Panc1 (cell line): ENCODE measurements around the gene COL4A2. TPM values are rescaled to one million over a fixed set of nuclear protein-coding genes. Genes with fewer than 3 reads are reported as not detected.

Experiments used
- ATAC-seq: fragments of 200-7000 bp; cut with Tn5 transposase; 2 replicates; pipeline ENCODE4 v1.9.1; 2020; ENCODE audit warnings: mild to moderate bottlenecking, moderate library complexity
- BruUV-seq: library from RNA; stranded (reverse); fragments of 400-500 nt; replicated peaks from 2 replicates; lab custom pipeline; 2021; lab: Mats Ljungman, UMichigan
- CTCF ChIA-PET: fragments of 300-600 bp; sonication (Branson Sonifier 250); formaldehyde crosslinking; loops from one replicate; lab custom pipeline; 2022; ENCODE audit warnings: antibody characterized with exemption; lab: Charles Lee
- POLR2A ChIA-PET: fragments of 300-600 bp; sonication (Branson Sonifier 250); formaldehyde crosslinking; loops from one replicate; lab custom pipeline; 2022; ENCODE audit warnings: antibody characterized with exemption; lab: Charles Lee
- DNase-seq: peaks from one replicate; pipeline ENCODE4 v3.0.0-alpha.2; 2010; ENCODE audit warnings: low read depth, low spot score
- H3K27ac ChIP-seq: 2 replicates; pipeline ENCODE4 v1.5.1; 2011; ENCODE audit warnings: mild to moderate bottlenecking, low read length, inconsistent platforms
- H3K27me3 ChIP-seq: fragments of 200-500 bp; sonication (Bioruptor generic); 2 replicates; pipeline ENCODE4 v1.6.0; 2014; ENCODE audit warnings: low read length, inconsistent platforms; ENCODE audit not compliant: control insufficient read depth, insufficient read depth
- H3K36me3 ChIP-seq: fragments of 200-500 bp; sonication (Bioruptor generic); 2 replicates; pipeline ENCODE4 v1.5.1; 2014; ENCODE audit warnings: inconsistent platforms, mild to moderate bottlenecking, low read length, moderate library complexity; ENCODE audit not compliant: control insufficient read depth, insufficient read depth
- H3K4me1 ChIP-seq: 2 replicates; pipeline ENCODE4 v1.5.1; 2011; ENCODE audit warnings: inconsistent platforms, mild to moderate bottlenecking, low read length, moderate library complexity; ENCODE audit not compliant: control insufficient read depth, insufficient read depth
- H3K4me3 ChIP-seq, 2 experiments: 2 replicates each; pipeline ENCODE4 v1.5.1; 2011 to 2012; ENCODE audit warnings: low read depth in 2 of 2, low read length in 2 of 2, mild to moderate bottlenecking in 2 of 2, inconsistent platforms in 1 of 2, moderate library complexity in 1 of 2
- H3K9me3 ChIP-seq: fragments of 200-500 bp; sonication (Bioruptor generic); 2 replicates; pipeline ENCODE4 v1.5.1; 2014; ENCODE audit warnings: low read depth, mild to moderate bottlenecking, inconsistent platforms, low read length, moderate library complexity; ENCODE audit not compliant: control insufficient read depth, insufficient read depth
- POLR2AphosphoS5 ChIP-seq: IDR thresholded peaks from 2 replicates; pipeline ENCODE4 v1.6.1; 2012; ENCODE audit warnings: mild to moderate bottlenecking, low read depth, low read length, moderate library complexity
- REST ChIP-seq, 2 experiments: IDR thresholded peaks; 2 replicates each; pipeline ENCODE4 v1.6.1; 2011 to 2012; ENCODE audit warnings: low read depth in 2 of 2, control low read depth in 1 of 2, low read length in 1 of 2, mild to moderate bottlenecking in 1 of 2, moderate library complexity in 1 of 2; ENCODE audit not compliant: insufficient read depth in 1 of 2
- SIN3A ChIP-seq: IDR thresholded peaks from 2 replicates; pipeline ENCODE4 v1.6.1; 2012; ENCODE audit warnings: low read depth, mild to moderate bottlenecking, low read length, moderate library complexity, borderline replicate concordance; ENCODE audit not compliant: insufficient read depth
- TCF7L2 ChIP-seq: IDR thresholded peaks from 2 replicates; pipeline ENCODE4 v1.6.1; 2011; ENCODE audit warnings: mild to moderate bottlenecking, low read depth, low read length, inconsistent platforms
- in situ Hi-C: cut with HindIII; loops from 2 replicates; pipeline ENCODE4 v1.10.0; 2016; ENCODE audit warnings: low sequenced_read_pairs, low pct_unique_long_range_greater_than_20kb
- intact Hi-C: fragments of 100-400 bp; cut with micrococcal nuclease; formaldehyde crosslinking; loops from one replicate; pipeline ENCODE4 v1.10.0; 2022; ENCODE audit not compliant: unreplicated experiment
- total RNA-seq: library from RNA; stranded (reverse); gene quantifications from one replicate; pipeline ENCODE4 v1.2.1, GENCODE V29; 2021; ENCODE audit not compliant: unreplicated experiment
- TF ChIP-seq, protein P1 (sequence below): fragments of 450-650 bp; IDR thresholded peaks from 2 replicates; pipeline ENCODE4 v1.5.1; 2017; ENCODE audit warnings: mild to moderate bottlenecking

COL4A2 gene
- total RNA-seq, 1 experiment from 2014 or later: 3.0 TPM

DNA sequence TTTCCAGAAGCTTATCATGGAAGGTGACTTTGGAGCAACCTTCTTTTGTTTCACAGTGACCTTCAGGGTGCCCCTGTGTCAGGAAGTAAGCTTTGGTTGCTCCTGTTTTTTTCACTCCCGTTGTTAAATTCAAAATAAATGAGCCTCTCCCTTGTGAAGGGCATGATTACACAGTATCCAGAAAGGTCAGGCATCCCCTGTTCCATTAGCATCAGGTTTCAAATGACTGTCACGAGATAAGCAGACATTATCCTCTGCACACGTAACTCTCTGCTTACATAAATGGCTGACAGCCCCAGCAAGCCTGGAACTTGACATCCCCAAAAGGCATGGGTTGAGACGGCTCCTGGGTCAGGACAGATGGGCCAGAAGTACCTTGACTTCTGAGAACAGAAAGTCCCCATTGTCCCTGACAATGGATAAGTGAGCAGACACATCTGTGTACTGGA, 202.4 kb downstream of the COL4A2 start:
- Histone ChIP-seq H3K27ac (no peak overlapping the region), H3K4me1 (no peaks in the 10 kb centered on the region), H3K4me3 (no peak overlapping the region), H3K9me3 (no peaks in the 10 kb centered on the region), H3K27me3 (no peaks in the 10 kb centered on the region), H3K36me3 (no peaks in the 10 kb centered on the region)
- DNase-seq: no peak
- CTCF ChIA-PET: no interaction called here
- no peak for ATAC-seq
- no peak for TF ChIP-seq SIN3A
- no peak for TF ChIP-seq POLR2AphosphoS5
- TF ChIP-seq REST (IDR thresholded peaks at IDR 0.05; ENCODE audit: insufficient read depth in 1 of 2, low read depth in 2 of 2, low read length in 1 of 2): no peak
- TF ChIP-seq, protein P1, sequence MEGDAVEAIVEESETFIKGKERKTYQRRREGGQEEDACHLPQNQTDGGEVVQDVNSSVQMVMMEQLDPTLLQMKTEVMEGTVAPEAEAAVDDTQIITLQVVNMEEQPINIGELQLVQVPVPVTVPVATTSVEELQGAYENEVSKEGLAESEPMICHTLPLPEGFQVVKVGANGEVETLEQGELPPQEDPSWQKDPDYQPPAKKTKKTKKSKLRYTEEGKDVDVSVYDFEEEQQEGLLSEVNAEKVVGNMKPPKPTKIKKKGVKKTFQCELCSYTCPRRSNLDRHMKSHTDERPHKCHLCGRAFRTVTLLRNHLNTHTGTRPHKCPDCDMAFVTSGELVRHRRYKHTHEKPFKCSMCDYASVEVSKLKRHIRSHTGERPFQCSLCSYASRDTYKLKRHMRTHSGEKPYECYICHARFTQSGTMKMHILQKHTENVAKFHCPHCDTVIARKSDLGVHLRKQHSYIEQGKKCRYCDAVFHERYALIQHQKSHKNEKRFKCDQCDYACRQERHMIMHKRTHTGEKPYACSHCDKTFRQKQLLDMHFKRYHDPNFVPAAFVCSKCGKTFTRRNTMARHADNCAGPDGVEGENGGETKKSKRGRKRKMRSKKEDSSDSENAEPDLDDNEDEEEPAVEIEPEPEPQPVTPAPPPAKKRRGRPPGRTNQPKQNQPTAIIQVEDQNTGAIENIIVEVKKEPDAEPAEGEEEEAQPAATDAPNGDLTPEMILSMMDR: no peak
- TF ChIP-seq TCF7L2: no peak
- intact Hi-C loops (no loop called here), in situ Hi-C loops (no loop called here)
- BruUV-seq: no TSS peak
- POLR2A ChIA-PET: no interaction called here

- TF ChIP-seq TCF7L2: no peak
- TF ChIP-seq POLR2AphosphoS5: no peak
- no peak for TF ChIP-seq SIN3A
- TF ChIP-seq REST (IDR thresholded peaks at IDR 0.05; ENCODE audit: insufficient read depth in 1 of 2, low read depth in 2 of 2, low read length in 1 of 2): no peak
- TF ChIP-seq, protein P1: no peak
- in situ Hi-C loops (no loop called here), intact Hi-C loops (no loop called here)
- no TSS peak for BruUV-seq
- Histone ChIP-seq H3K36me3 (no peaks in the 10 kb centered on the region), H3K27me3 (no peaks in the 10 kb centered on the region), H3K4me3 (no peak overlapping the region), H3K27ac (no peak overlapping the region), H3K4me1 (no peaks in the 10 kb centered on the region), H3K9me3 (no peaks in the 10 kb centered on the region)
- peak; percentile 51 for ATAC-seq
- CTCF ChIA-PET: no interaction called here
- POLR2A ChIA-PET: no interaction called here
- no peak for DNase-seq
Measured at GRCh38 chr13:110509971-110510786, 203.1 kb downstream of the COL4A2 start.
